GM06990 (cell line): ENCODE results near the gene TMEM17.
A peak's percentile ranks its signal among the peaks of the same experiment; 100 is the strongest.

ENCODE experiments used
- DNase-seq: peaks from one replicate; pipeline ENCODE4 v3.0.0-alpha.2; 2011; ENCODE audit not compliant: insufficient read length; ENCODE audit errors: extremely low read depth
- H3K27me3 ChIP-seq: replicated peaks from 2 replicates; pipeline ENCODE4 v1.6.0; 2011; ENCODE audit warnings: low read length; ENCODE audit not compliant: control insufficient read depth, insufficient read depth
- H3K36me3 ChIP-seq: 2 replicates; pipeline ENCODE4 v1.5.1; 2011; ENCODE audit warnings: low read length; ENCODE audit not compliant: control insufficient read depth, insufficient read depth
- H3K4me3 ChIP-seq: replicated peaks from 2 replicates; pipeline ENCODE4 v1.5.1; 2011; ENCODE audit warnings: low read depth, mild to moderate bottlenecking, control low read depth, low read length
- CTCF ChIP-seq: IDR thresholded peaks from 2 replicates; pipeline ENCODE4 v1.5.1; 2011; ENCODE audit warnings: low read length, control low read depth, mild to moderate bottlenecking, inconsistent platforms; ENCODE audit not compliant: insufficient read depth, poor library complexity, severe bottlenecking

The TMEM17 gene

GRCh38 chr2:62456721-62457539 lies 49.1 kb downstream of the TMEM17 start:
- Histone ChIP-seq H3K4me3 (peak overlapping the region; percentile 70), H3K27me3 (no peaks in the 10 kb centered on the region), H3K36me3 (no peaks in the 10 kb centered on the region)
- TF ChIP-seq CTCF = peak; percentile 80
- DNase-seq = peak; percentile 71

DNA sequence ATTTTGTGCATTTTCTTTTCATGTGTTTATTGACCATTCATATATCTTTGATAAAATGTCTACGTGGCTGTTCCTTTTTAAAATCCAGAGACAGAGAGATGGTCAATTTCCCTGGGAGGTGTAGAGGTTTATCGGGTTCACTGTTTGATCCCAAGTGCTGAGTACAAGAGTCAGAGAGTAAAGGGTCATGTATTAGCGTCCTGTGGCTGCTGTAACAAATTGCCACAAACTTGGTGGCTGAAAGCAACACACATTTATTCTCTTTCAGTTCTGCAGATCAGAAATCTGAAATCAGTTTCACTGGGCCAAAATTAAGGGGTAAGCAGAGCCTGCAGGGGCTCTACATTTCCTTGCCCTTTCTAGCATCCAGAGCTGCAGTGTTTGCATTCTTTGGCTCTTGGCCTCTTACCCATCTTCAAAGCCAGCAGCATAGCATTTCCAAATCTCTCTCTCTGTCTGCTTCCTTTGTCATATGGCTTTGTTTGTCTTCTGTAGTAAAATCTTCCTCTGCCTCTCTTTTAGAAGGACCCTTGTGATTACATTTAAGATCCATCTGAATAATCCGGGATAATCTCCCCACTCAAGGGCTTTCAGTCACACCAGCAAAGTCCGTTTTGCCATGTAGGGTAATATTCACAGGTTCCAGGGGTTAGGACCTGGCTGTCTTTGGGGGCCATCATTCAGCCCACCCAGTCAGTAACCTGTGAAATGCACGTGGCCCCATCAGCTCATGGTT lies 49.9 kb downstream of the TMEM17 start:
- DNase-seq = no peak
- no peak for TF ChIP-seq CTCF
- H3K27me3 ChIP-seq = no peaks in the 10 kb centered on the region
- H3K4me3 ChIP-seq = no peak overlapping the region
- no peaks in the 10 kb centered on the region for H3K36me3 ChIP-seq

- H3K27me3 ChIP-seq = no peaks in the 10 kb centered on the region
- no peak overlapping the region for H3K4me3 ChIP-seq
- H3K36me3 ChIP-seq = no peaks in the 10 kb centered on the region
- no peak for TF ChIP-seq CTCF
- no peak for DNase-seq
Measured at GRCh38 chr2:62453955-62454354, 52.0 kb downstream of the TMEM17 start.

- TF ChIP-seq CTCF = no peak
- Histone ChIP-seq H3K36me3 (no peaks in the 10 kb centered on the region), H3K4me3 (no peak overlapping the region), H3K27me3 (no peaks in the 10 kb centered on the region)
- DNase-seq = no peak
Measured at GRCh38 chr2:62452701-62453454, 53.1 kb downstream of the TMEM17 start.

DNA sequence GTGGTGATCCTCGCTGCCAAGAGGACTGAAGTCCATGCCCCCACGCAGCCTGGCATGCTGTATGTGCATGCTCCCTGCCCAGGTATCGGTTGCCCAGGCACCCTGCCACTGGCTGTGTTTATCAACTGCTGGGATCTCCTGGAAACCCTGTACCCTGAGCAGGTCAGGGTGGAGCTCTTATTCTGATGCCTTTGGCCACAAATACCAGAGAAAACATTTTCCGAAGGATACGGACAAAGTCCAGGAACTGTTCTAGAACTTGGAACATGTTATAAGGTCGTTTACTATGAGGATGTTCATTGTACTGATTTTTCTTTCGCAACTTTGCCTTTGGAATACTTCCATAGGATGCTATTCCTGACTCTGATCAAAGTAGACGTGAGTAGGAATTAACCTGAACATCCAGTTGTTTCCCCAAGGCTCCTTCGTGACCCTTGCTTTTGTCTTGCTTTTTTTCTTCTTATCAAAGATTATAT lies 55.2 kb downstream of the TMEM17 start:
- Histone ChIP-seq H3K36me3 (no peaks in the 10 kb centered on the region), H3K4me3 (no peak overlapping the region), H3K27me3 (no peaks in the 10 kb centered on the region)
- no peak for DNase-seq
- TF ChIP-seq CTCF = no peak
